Kidney tubule cell (primary cell): Measurements from ENCODE around the gene EIF2AK2.
"Not testable (repeated sequence)": the region's sequence is repeated elsewhere in the genome, so short reads cannot be mapped to it uniquely, and the experiment has no call there.

ENCODE experiments used
- DNase-seq: peaks from one replicate; pipeline ENCODE4 v3.0.0-alpha.2; 2018; ENCODE audit warnings: low spot score

Gene EIF2AK2

DNA sequence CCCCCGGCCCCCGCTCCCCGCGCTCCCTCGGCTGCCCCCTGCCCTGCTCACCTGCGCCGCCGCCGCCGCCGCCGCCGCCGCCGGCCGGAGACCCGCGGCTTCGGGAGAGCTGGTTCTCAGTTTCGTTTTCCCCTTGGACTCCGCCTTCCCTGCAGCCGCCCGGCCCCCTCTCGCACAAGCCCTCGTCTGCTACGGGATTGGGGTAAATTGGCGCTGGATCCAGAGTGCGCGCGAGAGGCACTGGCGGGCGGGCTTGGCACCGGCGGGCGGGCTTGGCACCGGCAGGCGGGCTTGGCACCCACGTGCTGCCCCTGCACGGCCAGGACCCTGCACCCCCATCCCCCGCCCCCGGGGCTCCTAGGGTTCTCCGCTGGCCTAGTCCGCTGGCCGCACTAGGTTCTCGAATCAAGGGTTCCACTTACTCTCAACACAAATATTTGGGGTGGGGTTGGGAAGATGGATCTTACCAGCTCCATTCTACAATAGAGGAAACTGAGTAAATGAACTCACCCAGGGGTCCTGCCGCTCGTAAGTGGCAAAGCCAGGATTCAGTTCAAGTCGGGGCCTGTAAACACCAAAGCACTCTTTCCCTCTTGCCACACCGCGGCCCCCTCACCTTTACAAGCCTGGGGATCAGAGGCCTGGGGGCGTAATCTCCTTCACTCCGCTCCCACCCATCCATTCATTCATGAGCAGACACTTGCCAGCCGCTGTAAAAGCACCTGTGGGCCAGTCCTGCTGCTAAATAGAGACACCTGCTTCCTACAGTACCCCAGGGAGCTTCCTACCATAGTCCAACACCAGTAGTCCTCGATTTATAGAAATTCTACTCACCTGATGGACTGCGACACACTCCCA, at the start of gene EIF2AK2:
TSS of gene EIF2AK2 (minus strand) at position 124 of the 858 bp plus-strand sequence. CDS start 9,174 bp downstream, outside the sequence.
- DNase-seq: peak; percentile 89

DNA sequence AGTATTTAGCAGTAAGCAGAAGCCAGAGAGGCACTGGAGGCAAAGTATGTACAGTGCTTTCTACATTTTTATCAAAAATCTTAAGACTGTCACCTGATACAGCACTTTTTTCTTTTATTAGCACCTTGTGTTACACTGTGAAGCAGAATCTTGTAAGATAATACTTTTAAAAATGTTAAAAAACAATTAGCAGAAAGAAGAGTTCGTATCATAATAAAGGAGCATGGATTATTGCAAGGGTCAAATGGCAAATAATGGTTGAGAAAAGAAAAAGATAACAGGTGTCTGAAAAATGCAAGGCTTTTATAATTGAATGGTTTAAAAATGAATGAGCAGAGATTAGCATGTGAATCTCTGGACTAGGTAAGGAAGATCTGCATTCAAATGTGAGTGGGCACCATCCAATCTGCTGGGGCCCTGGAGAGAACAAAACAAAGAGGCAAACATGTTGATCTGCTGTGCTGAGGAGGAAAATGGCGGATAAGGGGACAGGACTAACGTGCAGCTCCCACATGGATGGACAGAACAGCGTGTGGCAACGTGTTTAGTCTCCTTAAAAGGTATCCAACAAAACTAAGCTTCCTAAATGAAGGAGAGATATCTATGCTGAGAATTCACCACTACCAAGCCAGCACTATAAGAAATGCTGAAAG, 49.0 kb upstream of the EIF2AK2 start:
- no peak for DNase-seq

DNA sequence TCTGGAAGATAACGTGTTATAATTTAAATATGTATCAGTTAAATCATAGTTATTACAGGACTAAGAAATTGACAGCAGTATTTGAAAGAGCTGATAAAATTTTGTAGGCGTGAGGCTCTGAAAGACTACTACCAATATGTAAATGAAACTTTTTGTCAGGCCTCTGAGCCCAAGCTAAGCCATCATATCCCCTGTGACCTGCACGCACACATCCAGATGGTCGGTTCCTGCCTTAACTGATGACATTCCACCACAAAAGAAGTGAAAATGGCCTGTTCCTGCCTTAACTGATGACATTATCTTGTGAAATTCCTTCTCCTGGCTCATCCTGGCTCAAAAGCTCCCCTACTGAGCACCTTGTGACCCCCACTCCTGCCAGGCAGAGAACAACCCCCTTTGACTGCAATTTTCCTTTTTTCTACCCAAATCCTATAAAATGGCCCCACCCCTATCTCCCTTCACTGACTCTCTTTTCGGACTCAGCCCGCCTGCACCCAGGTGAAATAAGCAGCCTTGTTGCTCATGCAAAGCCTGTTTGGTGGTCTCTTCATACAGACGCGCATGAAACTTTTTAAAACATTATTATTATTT, 48.4 kb upstream of the EIF2AK2 start:
- DNase-seq: not testable (repeated sequence)

DNA sequence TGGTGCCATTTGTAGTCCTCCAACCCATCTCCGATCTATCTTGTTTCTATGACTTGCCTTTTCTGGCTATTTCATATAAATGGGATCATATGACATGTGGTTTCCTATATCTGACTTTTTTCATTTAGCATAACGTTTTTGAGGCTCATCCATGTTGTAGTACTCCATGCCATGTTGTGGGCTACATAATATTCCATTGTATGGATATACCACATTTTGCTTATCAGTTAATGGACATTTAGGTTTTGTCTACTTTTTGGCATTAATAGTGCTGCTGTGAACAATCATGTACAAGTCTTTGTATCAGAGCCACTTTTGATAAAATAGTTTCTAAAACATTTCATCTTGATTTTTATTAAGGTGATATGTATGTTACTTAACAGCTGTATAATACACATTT, 46.9 kb upstream of the EIF2AK2 start:
- no peak for DNase-seq

DNA sequence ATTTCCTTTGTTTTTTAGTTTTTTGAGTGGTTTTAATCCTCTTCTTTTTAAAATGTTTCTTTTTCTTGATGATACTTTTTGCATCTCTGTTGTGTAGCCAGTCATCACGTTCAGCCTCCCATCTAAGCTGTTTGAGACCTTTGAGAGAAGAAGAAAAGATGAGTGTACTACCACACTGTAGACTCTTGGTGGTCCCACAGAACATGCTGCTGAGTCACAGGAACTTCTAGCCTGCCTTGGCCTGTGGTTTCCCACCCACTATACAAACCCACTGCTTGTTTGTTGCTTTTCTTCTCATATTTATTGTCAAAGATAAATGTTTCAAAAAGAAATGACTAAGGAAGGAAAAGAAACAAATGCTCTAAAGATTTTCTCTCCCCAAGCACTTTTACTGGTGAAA, 45.0 kb upstream of the EIF2AK2 start:
- DNase-seq: no peak

DNA sequence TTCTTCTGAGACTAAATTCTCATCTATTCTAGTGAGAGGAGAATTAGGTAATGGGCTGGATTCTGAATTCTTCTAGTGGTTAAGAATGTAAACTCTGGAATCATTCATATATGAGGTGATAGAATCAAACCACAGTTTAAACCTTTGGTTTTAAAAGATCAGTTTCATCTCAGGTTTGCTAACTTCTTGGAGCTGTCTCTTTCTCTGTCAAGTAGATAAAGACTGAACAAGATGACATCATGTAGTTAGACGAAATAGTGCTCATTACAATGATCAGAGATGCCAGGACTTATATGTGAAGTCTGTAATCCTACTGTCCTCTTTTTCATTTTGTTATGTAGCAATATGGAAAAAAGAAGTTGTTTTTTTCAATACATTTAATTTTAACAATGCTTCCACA, 44.4 kb upstream of the EIF2AK2 start:
- no peak for DNase-seq

DNA sequence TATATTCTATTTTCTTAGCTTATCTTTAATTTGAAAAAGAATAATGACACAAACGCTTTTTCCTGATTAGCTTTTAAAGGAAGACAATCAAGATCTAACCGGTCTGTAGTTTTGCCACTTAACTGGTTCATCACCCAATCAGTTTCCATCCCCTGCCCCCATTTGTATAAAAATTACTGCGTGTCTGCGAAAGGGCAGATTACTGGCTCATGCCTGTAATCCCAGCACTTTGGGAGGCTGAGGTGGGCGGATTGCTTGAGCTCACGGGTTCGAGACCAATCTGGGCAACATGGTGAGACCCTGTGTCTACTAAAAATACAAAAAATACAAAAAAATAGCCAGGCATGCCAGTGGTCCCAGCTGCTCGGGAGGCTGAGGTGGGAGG, 41.9 kb upstream of the EIF2AK2 start:
- DNase-seq: no peak

DNA sequence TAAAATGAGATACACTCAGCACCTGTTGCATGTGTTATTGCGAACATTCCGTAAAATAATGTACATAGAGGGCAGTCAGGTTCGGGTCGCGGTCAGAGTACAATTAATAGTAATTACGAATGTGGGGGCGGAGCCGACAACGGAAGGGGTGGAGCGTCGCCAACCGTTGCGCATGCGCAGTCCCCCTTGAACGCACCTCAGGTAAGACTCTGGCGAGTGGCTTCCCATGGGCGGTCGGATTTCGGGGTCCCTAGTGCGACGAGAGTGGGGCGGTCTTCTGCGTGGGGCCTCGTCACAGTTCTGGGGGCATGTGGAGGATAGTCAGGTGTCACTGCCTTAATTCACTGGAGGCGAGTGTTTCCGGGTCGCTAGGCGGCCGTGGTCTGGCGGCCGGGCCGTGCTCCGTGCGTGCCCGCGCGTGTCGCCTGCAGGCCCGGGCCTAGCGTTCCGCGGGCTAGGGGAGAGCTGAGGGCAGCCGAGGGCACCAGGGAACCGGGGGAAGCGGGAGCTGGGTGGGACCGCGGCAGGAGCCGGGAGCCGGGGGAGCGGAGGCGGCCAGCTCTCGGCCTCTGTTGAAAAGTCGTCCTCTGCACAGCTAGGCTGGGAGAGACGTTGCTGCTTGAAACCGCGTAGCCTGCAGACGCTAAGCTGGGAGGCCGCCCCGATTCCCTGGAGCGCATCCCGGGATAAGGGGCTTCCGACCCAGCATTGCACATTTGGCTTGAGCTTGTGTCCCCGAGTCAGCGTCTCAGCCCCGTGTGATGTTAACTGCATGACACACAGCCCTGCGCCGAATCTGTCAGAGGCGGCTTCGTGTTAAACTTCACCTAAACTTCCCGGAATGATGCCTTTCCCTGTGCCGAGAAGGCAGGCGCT, 39.8 kb upstream of the EIF2AK2 start, which contains the start of gene CEBPZOS:
TSS of gene CEBPZOS (plus strand) at position 177 of the 876 bp plus-strand sequence. CDS start 3,209 bp downstream, outside the sequence.
- peak; percentile 86 for DNase-seq

DNA sequence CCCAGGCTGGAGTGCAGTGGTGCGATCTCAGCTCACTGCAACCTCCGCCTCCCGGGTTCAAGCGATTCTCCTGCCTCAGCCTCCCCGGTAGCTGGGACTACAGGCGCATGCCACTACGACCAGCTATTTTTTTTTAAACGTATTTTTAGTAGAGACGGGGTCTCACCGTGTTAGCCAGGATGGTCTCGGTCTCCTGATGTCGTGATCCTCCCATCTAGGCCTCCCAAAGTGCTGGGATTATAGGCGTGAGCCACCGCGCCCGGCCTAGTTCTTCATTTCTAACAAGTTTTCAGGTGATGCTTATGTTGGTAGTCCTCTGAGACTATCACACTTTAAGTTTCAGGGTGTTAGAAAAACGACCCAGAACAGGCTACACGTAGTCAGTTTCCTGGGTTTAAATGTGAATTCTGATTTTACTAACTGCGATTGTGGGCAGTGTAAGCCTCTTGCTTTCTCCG, 39.1 kb upstream of the EIF2AK2 start:
- DNase-seq: not testable (repeated sequence)

DNA sequence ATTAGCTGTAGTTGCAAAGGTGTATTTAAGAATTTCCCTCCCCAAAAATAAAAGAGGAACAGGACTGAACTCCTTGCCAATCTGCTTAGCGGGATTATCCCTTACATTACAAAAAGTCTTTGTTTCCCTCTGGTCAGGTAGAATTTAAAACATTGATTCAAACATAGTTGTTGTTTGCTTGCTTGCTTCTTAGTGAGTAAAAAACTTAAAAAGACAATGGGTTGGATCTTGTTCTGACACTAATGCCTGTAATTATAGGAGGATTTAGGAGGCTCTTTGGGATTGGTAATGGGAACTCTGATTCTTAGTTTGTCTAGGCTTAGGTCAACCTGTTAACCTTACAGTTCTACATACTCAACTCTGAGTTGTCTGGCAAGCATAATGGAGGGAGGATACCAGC, 35.8 kb upstream of the EIF2AK2 start:
- no peak for DNase-seq

DNA sequence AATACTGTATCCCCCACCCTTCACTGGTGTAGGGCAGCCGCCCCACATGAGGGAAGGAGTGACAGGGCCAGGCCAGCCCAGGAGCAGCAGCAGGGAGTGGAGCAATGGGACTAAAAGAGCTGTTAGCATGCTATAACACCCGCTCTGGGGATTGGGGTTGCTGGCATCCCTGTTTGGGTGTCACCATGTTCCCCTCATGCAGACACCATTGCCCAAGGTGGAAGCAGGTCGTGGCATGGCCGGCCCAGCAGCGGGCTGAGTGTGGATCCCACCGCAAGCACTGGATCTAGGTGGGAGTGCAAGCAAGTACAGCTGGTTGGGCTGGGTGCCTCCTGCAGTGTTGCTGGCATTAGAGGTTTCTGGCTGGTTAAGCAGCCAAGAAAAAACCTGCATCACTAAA, 35.0 kb upstream of the EIF2AK2 start:
- no peak for DNase-seq

DNA sequence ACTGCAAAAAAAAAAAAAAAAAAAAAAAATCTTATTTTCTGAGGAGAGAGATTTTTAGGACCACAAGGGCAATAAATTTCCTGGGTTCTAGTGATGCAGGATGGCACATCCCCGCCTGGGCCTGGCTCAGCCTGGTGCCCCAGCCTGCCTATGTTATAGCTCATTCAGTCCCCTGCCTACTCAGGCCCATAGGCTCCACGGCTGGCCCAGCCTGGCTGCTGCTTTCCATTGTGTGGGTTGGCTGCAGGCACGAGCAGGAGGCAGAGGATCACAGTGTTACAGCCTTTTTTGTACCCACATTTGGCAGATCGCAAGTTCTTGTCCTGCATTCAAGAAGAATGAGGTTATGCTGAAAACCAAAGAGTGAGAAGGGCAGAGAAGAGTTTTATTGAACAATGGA, 34.5 kb upstream of the EIF2AK2 start:
- DNase-seq: no peak

GRCh38 chr2:37190290-37190689, 33.5 kb upstream of the EIF2AK2 start:
- no peak for DNase-seq

- DNase-seq: peak; percentile 87
Observed at GRCh38 chr2:37189452-37190153, 32.8 kb upstream of the EIF2AK2 start.

DNA sequence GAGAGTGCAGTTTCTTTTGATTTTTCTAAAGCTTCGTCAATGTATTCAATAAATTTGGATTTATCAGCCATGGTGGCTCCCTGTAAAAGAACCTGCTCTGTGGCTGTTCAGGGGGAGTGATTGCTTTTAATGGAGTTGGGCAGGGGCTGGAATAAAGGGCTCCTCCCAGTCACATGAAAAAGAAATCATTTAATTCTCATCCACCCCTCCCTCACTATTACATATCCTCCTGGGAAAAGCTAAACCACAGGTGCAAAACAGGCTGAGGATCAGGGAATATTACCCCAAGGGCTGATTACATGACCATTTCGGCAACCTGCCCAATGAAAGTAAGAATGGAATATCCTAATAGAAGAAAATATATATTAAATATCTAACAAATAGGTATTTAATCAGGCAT, 31.8 kb upstream of the EIF2AK2 start, which contains the start of gene SULT6B1:
TSS of gene SULT6B1 (minus strand) at position 101 of the 400 bp plus-strand sequence. CDS start at position 71, 30 bp downstream.
- no peak for DNase-seq

- peak; percentile 14 for DNase-seq
Observed at GRCh38 chr2:37181726-37182684, 25.2 kb upstream of the EIF2AK2 start.

- no peak for DNase-seq
Observed at GRCh38 chr2:37180640-37181039, 23.9 kb upstream of the EIF2AK2 start.

- DNase-seq: no peak
Observed at GRCh38 chr2:37180006-37180639, 23.3 kb upstream of the EIF2AK2 start.

DNA sequence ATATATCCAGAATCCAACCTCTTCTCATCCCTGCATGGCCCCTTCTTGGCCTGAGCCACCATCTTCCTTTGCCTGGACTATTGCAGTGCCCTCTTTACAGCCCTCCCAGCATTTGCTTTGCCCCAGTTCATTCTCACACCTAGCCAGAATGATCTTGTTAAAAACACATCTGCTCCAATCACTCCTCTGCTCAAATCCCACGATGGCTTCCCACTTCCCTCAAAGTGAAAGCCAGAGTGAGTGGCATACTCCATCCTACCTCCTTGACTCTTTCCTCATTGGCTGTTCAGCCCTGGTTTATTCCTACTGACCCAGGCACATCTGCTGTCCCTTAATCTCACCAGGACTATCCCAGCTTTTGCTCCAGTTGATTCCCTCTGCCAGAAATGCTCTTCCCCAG, 17.0 kb upstream of the EIF2AK2 start:
- no peak for DNase-seq

DNA sequence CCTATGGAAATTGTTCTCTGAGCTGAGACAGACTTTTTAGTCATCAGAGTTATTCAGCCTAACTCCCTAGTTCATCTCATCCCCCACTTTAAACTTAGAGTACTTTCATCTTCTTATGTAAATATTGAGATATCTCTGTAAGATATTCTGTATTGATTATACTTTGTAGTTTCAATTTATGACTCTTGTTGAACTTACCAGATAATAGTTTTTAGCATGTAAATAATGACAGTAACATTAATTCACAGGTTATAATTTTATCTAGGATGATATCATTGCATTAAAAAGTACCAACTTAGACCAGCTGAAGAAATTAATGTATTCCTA, 14.8 kb upstream of the EIF2AK2 start:
- no peak for DNase-seq
